GM21737 (cell line): ENCODE measurements around the gene ZDHHC9.

Source experiments
- ATAC-seq: cut with Tn5 transposase; IDR thresholded peaks from one replicate; pipeline ENCODE4 v1.9.1; 2021; ENCODE audit warnings: mild to moderate bottlenecking, moderate library complexity; ENCODE audit not compliant: unreplicated experiment

Gene ZDHHC9

DNA sequence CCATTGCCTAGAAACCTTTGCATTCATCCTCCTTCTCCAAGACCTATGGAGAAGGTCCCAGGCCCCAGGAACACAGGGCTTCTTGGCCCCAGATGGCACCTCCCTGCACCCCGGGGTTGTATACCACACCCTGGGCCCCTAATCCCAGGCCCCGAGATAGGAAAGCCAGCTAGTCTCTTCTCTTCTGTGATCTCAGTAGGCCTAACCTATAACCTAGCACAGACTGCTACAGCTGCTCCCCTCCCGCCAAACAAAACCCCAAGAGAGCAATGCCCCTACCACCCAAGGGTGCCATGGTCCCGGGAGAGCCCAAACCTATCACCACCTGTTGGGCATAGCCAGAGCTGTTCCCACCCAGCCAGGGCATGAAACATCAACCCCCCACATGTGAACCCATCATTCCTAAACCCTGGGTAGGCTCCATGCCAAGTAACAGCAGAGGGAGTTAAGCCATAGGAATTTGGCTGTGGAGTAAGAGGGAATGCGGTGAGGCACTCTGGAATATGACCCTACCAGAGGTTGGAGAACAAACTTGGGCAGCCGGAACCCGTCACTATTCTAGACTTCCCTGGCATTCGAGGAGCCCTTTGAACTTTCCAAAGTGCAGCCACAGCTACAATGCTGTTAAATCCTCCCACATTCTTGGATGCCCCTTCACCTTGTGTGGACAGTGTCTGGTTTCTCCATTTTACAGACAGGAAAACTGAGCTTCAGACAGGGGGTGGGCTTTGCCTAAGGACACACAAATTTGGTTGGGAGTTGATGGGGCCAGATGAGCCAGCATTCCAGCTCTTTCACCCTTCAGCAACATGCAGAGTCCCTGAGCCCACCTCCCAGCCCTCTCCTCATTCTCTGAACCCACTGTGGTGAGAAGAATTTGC is 74.9 kb downstream of the ZDHHC9 start:
- ATAC-seq: no peak

DNA sequence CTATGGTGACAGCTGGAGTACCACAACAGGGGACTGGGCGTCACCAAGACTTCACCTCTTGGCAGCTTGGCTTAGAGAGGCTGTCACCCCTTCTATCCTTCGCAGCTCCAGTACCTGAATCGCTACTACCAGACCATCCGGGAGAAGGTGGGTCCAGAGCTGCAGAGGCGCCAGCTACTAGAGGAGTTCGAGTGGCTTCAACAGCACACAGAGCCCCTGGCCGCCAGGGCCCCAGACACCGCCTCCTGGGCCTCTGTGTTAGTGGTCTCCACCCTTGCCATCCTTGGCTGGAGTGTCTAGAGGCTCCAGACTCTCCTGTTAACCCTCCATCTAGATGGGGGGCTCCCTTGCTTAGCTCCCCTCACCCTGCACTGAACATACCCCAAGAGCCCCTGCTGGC is 75.5 kb downstream of the ZDHHC9 start:
- ATAC-seq: no peak

DNA sequence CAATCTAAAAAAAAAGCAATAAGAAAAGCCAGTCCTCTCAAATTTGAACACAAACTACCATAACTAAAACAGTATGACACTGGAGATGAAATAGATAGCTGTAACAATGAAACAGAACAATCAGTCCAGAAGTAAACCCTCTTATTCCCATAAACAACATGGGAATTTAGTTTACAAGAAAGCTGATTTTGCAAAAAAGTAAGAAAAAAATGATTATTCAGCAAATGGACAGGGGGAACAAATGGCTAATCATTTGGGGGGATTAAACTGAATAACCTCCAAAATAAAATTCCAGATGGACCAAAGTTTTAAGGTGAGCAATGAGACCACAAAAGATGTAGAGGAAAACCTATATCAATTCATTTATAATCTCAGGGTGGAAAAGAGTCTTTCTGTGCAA is 80.0 kb downstream of the ZDHHC9 start:
- no peak for ATAC-seq

DNA sequence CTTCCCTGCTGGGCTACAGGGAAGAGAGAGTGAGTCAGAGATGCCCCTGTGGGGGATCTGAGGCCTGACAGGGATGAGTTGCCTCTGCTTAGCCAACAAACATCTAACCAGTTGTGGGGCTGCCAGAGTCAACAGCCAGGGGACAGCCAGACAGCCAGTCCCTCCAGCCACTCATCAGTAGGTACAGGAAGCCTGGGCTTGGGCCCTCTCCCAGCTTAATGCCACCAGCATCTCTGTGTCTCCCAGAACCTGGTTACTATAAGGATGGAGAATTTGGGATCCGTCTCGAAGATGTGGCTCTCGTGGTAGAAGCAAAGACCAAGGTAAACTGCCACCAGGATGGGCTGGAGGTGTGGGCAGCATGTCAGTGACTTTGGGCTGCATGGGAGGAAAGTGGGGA is 81.2 kb downstream of the ZDHHC9 start:
- ATAC-seq: no peak

DNA sequence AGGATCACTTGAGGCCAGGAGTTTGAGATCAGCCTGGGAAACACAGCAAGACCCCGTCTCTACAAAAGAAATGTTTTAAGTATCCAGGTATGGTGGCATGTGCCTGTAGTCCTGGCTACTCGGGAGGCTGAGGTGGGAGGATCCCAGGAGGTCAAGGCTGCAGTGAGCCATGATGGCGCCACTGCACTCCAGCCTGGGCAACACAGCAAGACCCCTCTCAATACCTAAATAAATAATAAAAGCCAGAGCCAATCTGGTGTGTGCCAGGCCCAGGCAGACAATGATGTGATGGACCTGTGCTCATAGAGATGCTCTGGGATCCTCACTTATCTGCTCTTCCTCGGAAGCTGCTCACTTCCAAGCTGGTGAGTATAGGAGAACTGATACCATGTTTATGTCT is 82.1 kb downstream of the ZDHHC9 start:
- no peak for ATAC-seq

DNA sequence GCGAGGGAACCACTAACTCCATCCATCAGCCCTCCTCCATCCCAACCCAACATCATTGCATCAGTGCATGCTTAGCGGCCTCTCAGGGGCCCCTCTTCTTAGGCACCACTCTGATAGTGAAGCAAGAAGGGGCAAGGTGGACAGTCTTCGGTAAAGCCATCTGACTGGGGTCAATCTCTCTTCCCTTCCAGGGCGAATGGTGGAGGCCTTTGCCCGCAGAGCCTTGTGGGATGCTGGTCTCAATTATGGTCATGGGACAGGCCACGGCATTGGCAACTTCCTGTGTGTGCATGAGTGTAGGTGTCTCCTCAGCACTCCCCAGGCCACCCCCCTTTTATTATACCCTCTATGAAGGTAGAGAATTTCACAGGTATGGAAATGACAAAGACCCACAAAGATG is 82.7 kb downstream of the ZDHHC9 start:
- ATAC-seq: no peak

DNA sequence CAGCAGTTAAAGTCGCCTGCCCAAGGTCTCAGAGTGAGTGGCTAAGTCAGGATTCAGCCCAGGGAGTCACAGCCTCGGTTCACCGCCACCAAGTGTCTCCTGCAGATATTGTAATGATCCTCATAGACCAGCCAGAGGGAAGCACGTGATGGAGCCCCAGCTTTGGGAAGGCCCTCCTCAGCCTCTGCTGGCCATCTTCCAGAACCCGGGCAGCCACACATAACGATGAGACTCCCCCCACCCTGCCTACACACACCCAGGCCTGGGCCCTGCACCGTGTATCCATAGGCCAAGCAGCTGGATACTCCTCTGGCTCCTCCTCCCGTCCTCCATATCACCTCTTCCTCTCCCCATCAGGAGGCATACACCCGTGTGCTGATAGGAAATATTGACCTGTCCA is 83.5 kb downstream of the ZDHHC9 start:
- ATAC-seq: no peak

DNA sequence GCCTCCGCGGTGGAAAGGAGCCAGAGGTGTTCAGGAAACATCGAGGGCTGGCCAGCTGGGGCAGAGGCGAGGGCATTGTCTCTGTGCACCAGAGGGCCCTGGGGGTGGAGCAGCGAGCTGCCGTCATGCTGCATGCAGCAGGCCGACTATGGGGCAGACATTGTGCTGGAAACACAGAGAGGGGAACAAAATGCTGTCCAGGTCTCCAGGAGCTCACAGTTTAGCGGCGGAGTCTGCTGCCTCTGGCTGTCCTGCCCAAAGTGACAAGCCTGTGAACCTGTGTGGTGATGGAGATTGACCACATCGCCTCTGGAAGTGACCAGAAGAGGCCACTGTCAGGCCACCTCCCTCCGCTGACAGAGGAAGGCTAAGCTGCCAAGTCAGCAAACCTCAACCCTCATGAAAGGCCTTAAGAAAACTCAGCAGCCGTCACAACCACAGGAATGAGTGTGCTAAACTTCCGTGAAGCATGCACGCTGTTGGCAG is 84.1 kb downstream of the ZDHHC9 start:
- peak; percentile 51 for ATAC-seq

DNA sequence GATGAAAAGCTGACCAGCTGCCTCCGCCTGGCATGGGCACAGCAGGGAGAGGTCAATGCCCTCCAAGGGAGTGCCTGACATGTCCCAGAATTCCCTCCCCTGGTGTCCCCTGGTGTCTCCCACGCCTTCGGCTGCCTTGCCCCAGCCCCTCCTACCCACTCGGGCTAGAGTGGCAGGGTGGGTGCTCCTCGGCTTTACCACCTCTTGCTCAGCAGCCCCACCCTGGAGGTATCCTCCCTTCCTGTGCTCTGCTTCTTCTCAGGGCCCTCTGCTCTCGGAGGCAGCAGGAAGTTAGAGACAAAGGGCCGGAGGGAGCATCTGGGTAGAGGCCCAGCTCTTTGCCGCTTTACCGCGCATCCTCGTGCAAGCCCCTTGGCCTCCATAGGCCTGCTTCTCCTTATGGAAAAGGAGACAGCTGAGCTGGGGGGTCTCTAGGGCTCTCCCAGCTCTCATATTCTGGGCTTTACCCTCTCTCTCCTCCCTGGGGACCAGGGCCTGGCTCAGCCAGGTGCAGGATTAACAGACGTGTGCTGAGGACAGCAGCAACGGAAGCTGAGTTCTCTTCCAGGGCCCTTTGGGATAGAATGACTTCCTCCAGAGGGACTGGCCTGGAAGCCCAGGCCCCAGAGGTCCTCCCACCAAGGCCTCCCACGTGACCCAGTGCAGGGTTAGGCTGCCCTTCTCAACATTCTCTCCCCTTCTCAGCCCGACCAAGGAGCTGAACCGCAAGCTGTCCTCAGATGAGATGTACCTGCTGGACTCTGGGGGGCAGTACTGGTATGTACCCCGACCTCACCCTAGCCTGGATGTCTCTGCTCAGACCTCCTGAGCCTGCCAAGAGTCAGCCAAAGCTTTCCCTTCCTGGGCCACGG is 87.7 kb downstream of the ZDHHC9 start:
- no peak for ATAC-seq

DNA sequence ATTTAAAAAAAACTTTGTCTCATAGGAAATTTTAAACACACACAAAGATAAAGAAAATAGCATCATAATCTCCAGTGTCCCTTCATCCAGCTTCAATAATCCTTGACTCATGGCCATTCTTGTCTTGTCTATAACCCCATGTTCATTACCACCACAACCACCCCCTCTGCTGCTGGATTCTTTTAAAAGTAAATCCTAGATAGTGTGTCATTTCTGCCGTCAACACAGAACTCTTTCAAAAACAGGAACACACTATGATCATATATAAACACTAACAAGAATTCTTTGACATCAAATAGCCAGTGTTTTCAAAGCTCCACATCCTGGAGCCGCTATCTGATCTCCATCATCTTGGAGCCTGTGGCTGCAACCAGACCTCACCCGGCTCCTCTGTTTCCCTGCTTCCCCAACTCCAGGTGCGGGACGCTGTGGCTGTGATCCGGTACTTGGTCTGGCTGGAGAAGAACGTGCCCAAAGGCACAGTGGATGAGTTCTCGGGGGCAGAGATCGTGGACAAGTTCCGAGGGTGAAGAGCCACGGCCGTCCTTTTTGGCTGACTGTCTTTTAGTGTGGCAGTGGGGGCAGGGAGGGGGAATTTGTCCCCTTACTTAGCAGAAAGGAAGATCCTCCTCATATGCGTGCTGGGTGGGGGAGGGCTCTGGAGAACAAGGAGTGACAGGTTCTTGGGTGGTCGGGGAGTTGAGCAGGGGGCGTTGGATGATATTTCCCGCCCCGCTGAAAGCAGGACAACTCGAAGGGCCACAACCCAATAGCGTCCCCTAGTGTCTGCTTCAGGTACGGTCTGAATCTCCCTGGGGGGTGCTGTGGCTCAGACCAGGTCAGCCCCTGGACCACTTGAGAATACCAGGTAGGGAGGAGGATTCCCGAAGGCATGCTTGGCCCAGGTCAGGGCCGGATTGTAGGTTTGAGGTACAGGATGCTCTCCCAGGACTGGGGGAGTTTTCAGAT is 89.3 kb downstream of the ZDHHC9 start:
- ATAC-seq: no peak
